HepG2 (cell line): ENCODE measurements around the gene HSPA1L. TPM values are rescaled to one million over a fixed set of nuclear protein-coding genes. Genes with fewer than 3 reads are reported as not detected.
A peak's percentile ranks its signal among the peaks of the same experiment; 100 is the strongest.

Source experiments
- AGO1 ChIP-seq: fragments of 200-400 bp; formaldehyde crosslinking; IDR thresholded peaks from 2 replicates; pipeline ENCODE4 v1.6.1; 2017; ENCODE audit warnings: mild to moderate bottlenecking, low read depth, low read length, moderate library complexity; ENCODE audit not compliant: poor library complexity, severe bottlenecking
- CC2D1A ChIP-seq: sonication (generic); formaldehyde crosslinking; IDR thresholded peaks from 2 replicates; pipeline ENCODE4 v1.8.1; 2023; ENCODE audit warnings: mild to moderate bottlenecking, missing genetic modification reagents
- ELF4 ChIP-seq: sonication (generic); formaldehyde crosslinking; IDR thresholded peaks from 2 replicates; pipeline ENCODE4 v1.5.0; 2020; ENCODE audit warnings: missing genetic modification reagents, mild to moderate bottlenecking, moderate library complexity, borderline replicate concordance
- FOSL1 ChIP-seq: sonication (generic); formaldehyde crosslinking; IDR thresholded peaks from 2 replicates; pipeline ENCODE4 v1.9.0; 2021; ENCODE audit warnings: missing genetic modification reagents, borderline replicate concordance
- FOXJ3 ChIP-seq: sonication (generic); formaldehyde crosslinking; IDR thresholded peaks from 2 replicates; pipeline ENCODE4 v1.4.0; 2020; ENCODE audit warnings: missing genetic modification reagents, mild to moderate bottlenecking, borderline replicate concordance
- GPN1 ChIP-seq: sonication (generic); formaldehyde crosslinking; IDR thresholded peaks from 2 replicates; pipeline ENCODE4 v1.5.1; 2020; ENCODE audit warnings: missing genetic modification reagents, borderline replicate concordance
- HMGA1 ChIP-seq: sonication (generic); formaldehyde crosslinking; conservative IDR thresholded peaks from 2 replicates; pipeline ENCODE4 v1.4.0; 2020; ENCODE audit warnings: missing genetic modification reagents
- HNF4G ChIP-seq, 2 experiments: sonication (generic) in 1 of 2; formaldehyde crosslinking in 1 of 2; IDR thresholded peaks; 2 replicates each; pipeline versions ENCODE4 v1.4.0 to v1.6.1; 2011 to 2020; ENCODE audit warnings: borderline replicate concordance in 2 of 2, low read depth in 2 of 2, mild to moderate bottlenecking in 2 of 2, low read length in 1 of 2, missing genetic modification reagents in 1 of 2, moderate library complexity in 1 of 2
- HNRNPUL1 ChIP-seq: fragments of 200-400 bp; formaldehyde crosslinking; IDR thresholded peaks from 2 replicates; pipeline ENCODE4 v1.6.1; 2017; ENCODE audit warnings: low read depth, mild to moderate bottlenecking, low read length, moderate library complexity
- KAT2B ChIP-seq: fragments of 150-350 bp; IDR thresholded peaks from 2 replicates; pipeline ENCODE4 v1.6.1; 2014; ENCODE audit warnings: low read depth, low read length, borderline replicate concordance
- KDM4B ChIP-seq: sonication (generic); formaldehyde crosslinking; IDR thresholded peaks from 2 replicates; pipeline ENCODE4 v1.4.0; 2020; ENCODE audit warnings: missing genetic modification reagents
- RFX1 ChIP-seq: fragments of 450-650 bp; IDR thresholded peaks from 2 replicates; pipeline ENCODE4 v1.6.1; 2017
- SP1 ChIP-seq, 2 experiments: fragments of 450-650 bp in 1 of 2; sonication (generic) in 1 of 2; formaldehyde crosslinking in 1 of 2; IDR thresholded peaks; 2 replicates each; pipeline versions ENCODE4 v1.4.0 to v1.6.1; 2016 to 2020; ENCODE audit warnings: missing genetic modification reagents in 1 of 2
- TAF15 ChIP-seq: fragments of 200-400 bp; formaldehyde crosslinking; IDR thresholded peaks from one replicate; pipeline ENCODE4 v1.6.1; 2018; ENCODE audit warnings: mild to moderate bottlenecking, low read depth, low read length; ENCODE audit not compliant: poor library complexity, severe bottlenecking
- YY1 ChIP-seq: IDR thresholded peaks from 2 replicates; pipeline ENCODE4 v1.6.1; 2011; ENCODE audit warnings: low read length, low read depth, moderate library complexity, mild to moderate bottlenecking; ENCODE audit not compliant: insufficient read depth, insufficient replicate concordance
- ZNF232 ChIP-seq: sonication (generic); formaldehyde crosslinking; IDR thresholded peaks from 2 replicates; pipeline ENCODE4 v1.4.0; 2020; ENCODE audit warnings: missing genetic modification reagents, borderline replicate concordance
- ZNF256 ChIP-seq: sonication (generic); formaldehyde crosslinking; conservative IDR thresholded peaks from 2 replicates; pipeline ENCODE4 v1.4.0; 2020; ENCODE audit warnings: missing genetic modification reagents
- ZNF382 ChIP-seq: sonication (generic); formaldehyde crosslinking; IDR thresholded peaks from 2 replicates; pipeline ENCODE4 v1.5.0; 2020; ENCODE audit warnings: missing genetic modification reagents, mild to moderate bottlenecking, borderline replicate concordance
- ZNF468 ChIP-seq: sonication (generic); formaldehyde crosslinking; IDR thresholded peaks from 2 replicates; pipeline ENCODE4 v1.8.0; 2022; ENCODE audit warnings: mild to moderate bottlenecking, moderate library complexity, missing genetic modification reagents
- ZNF672 ChIP-seq: sonication (generic); formaldehyde crosslinking; IDR thresholded peaks from 2 replicates; pipeline ENCODE4 v1.8.1; 2022; ENCODE audit warnings: missing genetic modification reagents
- polyA plus RNA-seq, 8 experiments: library from polyadenylated mRNA; depleted of rRNA in 3 of 8; stranded (reverse) in 7 of 8; unstranded in 1 of 8; fragments of >200 nt; fragmentation: Illumina TruSeq in 4 of 8; extraction: Trizol in 4 of 8; gene quantifications; 2 replicates each; pipeline versions ENCODE4 v1.2.1 to v1.2.3, GENCODE V29; 2011 to 2016; ENCODE audit warnings: low read depth in 4 of 8, missing spikeins in 1 of 8, mixed read lengths in 1 of 8; ENCODE audit not compliant: insufficient read depth in 1 of 8
- total RNA-seq, 5 experiments: library from RNA; depleted of rRNA; stranded (reverse); fragments of >200 nt; fragmentation: Illumina TruSeq; extraction: Trizol; gene quantifications; 2 replicates each; pipeline ENCODE4 v1.2.3, GENCODE V29; 2016; ENCODE audit warnings: low read depth in 1 of 5
- TF ChIP-seq, protein P1 (sequence below): sonication (generic); formaldehyde crosslinking; IDR thresholded peaks from 2 replicates; pipeline ENCODE4 v1.5.0; 2020; ENCODE audit warnings: missing genetic modification reagents, mild to moderate bottlenecking, borderline replicate concordance
- TF ChIP-seq, protein P2 (sequence below): sonication (generic); formaldehyde crosslinking; IDR thresholded peaks from 2 replicates; pipeline ENCODE4 v1.4.0; 2020; ENCODE audit warnings: mild to moderate bottlenecking, missing genetic modification reagents
- TF ChIP-seq, protein P3 (sequence below): sonication (generic); formaldehyde crosslinking; IDR thresholded peaks from 2 replicates; pipeline ENCODE4 v1.4.0; 2020; ENCODE audit warnings: mild to moderate bottlenecking, missing genetic modification reagents
- TF ChIP-seq, protein P4 (sequence below): sonication (generic); formaldehyde crosslinking; IDR thresholded peaks from 2 replicates; pipeline ENCODE4 v1.5.0; 2020; ENCODE audit warnings: mild to moderate bottlenecking, missing genetic modification reagents, borderline replicate concordance

HSPA1L gene
- total and polyA plus RNA-seq, 2 of the 13 experiments (the other 11 are each of a cell fraction or from before 2014, with no cell fraction given), result 0.55 to 1.0 TPM

DNA sequence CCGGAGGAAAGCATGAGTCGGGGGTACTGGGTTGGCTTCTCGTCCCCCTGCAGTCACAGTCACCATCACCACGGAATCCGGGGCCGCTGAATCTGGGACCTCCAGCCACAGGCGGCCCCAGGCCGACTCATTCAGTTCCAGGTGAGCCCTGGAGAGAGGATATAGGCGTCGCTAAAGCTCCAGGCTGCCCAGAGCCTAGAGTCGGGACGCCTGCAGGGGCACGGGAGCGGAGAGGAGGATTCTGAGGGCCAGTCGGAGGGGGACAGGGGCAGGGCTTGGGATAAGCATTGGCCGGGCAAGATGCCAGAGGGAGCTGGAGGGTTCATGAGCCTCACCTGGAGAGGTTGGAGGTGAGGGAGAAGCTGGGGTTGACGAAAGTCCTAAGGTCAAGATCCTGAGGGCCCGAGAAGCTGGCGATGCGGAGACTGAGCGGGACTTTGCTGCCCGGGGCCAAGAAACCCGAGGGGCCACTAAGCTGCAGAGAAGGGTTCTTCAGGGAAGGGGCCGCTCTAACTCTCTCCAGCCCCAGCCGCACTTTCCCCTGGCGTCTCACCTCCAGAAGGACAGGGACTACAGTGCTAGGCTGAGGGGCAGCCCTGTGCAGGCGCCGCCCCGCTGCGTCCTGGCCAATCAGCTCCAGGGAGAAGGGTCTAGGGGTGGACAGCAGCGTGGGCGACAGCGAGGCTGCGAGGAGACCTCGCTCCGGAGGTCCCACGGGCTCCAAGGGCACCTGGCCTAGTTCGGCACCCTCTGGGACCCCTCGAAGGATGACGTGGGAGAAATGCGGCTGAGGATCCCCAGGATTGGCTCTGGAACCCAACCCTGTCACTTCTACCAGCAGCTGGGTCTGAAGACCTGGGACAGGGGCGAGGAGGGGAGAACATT lies 48.9 kb downstream of the HSPA1L start (continued):
- 0 out of 2 replicates have a peak, but pooled peaks have one; percentile 59 for TF ChIP-seq ZNF256 (CRISPR knock-in tag)
- TF ChIP-seq, protein P1, sequence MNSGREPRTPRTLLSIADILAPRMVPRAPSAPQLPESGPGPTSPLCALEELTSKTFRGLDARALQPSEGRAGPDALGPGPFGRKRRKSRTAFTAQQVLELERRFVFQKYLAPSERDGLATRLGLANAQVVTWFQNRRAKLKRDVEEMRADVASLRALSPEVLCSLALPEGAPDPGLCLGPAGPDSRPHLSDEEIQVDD (CRISPR knock-in tag), result peak; percentile 90; the same call in 1 of the 2 replicates
- TF ChIP-seq AGO1, result peak; percentile 67
- TF ChIP-seq FOXJ3 (CRISPR knock-in tag), result no peak
- no peak for TF ChIP-seq FOSL1 (CRISPR knock-in tag)
- TF ChIP-seq KAT2B, result no peak
- no peak for TF ChIP-seq SP1 (IDR thresholded peaks at IDR 0.05)
- TF ChIP-seq SP1 (CRISPR knock-in tag; IDR thresholded peaks at IDR 0.05), result peak; percentile 49; the same call in 1 of the 2 replicates
- TF ChIP-seq GPN1 (CRISPR knock-in tag), result no peak
- TF ChIP-seq TAF15, result peak; percentile 21
- no peak for TF ChIP-seq ZNF382 (CRISPR knock-in tag)
- TF ChIP-seq RFX1, result no peak
- no peak for TF ChIP-seq HNF4G (IDR thresholded peaks at IDR 0.05; ENCODE audit: borderline replicate concordance, low read depth, low read length)
- no peak for TF ChIP-seq HNF4G (CRISPR knock-in tag; IDR thresholded peaks at IDR 0.05; ENCODE audit: borderline replicate concordance, low read depth)
- TF ChIP-seq, protein P2, sequence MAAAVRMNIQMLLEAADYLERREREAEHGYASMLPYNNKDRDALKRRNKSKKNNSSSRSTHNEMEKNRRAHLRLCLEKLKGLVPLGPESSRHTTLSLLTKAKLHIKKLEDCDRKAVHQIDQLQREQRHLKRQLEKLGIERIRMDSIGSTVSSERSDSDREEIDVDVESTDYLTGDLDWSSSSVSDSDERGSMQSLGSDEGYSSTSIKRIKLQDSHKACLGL (CRISPR knock-in tag), result peak; percentile 80
- TF ChIP-seq YY1, result no peak
- no peak for TF ChIP-seq ZNF468 (CRISPR knock-in tag)
- TF ChIP-seq, protein P3, sequence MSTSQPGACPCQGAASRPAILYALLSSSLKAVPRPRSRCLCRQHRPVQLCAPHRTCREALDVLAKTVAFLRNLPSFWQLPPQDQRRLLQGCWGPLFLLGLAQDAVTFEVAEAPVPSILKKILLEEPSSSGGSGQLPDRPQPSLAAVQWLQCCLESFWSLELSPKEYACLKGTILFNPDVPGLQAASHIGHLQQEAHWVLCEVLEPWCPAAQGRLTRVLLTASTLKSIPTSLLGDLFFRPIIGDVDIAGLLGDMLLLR (CRISPR knock-in tag), result peak; percentile 78; the same call in 1 of the 2 replicates
- TF ChIP-seq HNRNPUL1, result no peak
- TF ChIP-seq CC2D1A (CRISPR knock-in tag), result 0 out of 2 replicates have a peak, but pooled peaks have one; percentile 14
- TF ChIP-seq ELF4 (CRISPR knock-in tag), result no peak
- TF ChIP-seq HMGA1 (CRISPR knock-in tag), result no peak
- TF ChIP-seq KDM4B, result no peak
- TF ChIP-seq, protein P4, sequence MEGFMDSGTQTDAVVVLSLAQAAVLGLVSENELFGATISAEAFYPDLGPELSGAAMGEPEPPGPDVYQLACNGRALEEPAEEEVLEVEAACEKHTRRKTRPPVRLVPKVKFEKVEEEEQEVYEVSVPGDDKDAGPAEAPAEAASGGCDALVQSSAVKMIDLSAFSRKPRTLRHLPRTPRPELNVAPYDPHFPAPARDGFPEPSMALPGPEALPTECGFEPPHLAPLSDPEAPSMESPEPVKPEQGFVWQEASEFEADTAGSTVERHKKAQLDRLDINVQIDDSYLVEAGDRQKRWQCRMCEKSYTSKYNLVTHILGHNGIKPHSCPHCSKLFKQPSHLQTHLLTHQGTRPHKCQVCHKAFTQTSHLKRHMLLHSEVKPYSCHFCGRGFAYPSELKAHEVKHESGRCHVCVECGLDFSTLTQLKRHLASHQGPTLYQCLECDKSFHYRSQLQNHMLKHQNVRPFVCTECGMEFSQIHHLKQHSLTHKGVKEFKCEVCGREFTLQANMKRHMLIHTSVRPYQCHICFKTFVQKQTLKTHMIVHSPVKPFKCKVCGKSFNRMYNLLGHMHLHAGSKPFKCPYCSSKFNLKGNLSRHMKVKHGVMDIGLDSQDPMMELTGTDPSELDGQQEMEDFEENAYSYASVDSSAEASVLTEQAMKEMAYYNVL (CRISPR knock-in tag), result peak; percentile 51; the same call in 1 of the 2 replicates
- TF ChIP-seq ZNF232, result no peak
- TF ChIP-seq ZNF672, result no peak
